ENCODE results near the gene SCGB2B2.

The SCGB2B2 gene

DNA sequence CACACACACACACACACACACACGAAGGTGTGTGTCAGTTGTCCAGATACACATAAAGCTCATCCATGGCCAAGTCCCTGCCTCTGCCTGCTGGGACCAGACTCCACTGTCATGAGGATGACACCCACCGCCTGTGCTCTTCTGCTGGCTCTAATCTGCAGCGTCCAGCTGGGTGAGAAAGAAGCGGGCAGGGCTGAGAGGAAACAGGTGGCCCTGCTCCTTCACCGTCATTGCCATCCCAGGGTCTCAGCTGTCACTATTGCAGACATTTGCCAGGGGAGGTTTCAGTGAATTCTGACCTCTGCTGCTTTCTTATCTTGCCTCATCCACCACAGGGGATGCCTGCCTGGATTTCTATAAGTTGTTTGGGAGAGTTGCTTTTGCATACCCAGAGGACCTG is 31.4 kb downstream of the SCGB2B2 start:
- TF ChIP-seq, protein P1, sequence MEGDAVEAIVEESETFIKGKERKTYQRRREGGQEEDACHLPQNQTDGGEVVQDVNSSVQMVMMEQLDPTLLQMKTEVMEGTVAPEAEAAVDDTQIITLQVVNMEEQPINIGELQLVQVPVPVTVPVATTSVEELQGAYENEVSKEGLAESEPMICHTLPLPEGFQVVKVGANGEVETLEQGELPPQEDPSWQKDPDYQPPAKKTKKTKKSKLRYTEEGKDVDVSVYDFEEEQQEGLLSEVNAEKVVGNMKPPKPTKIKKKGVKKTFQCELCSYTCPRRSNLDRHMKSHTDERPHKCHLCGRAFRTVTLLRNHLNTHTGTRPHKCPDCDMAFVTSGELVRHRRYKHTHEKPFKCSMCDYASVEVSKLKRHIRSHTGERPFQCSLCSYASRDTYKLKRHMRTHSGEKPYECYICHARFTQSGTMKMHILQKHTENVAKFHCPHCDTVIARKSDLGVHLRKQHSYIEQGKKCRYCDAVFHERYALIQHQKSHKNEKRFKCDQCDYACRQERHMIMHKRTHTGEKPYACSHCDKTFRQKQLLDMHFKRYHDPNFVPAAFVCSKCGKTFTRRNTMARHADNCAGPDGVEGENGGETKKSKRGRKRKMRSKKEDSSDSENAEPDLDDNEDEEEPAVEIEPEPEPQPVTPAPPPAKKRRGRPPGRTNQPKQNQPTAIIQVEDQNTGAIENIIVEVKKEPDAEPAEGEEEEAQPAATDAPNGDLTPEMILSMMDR (IDR thresholded peaks at IDR 0.05; ENCODE audit: low read depth, low read length): no peak
- DNase-seq (ENCODE audit: extremely low read depth, low read depth): no peak

DNA sequence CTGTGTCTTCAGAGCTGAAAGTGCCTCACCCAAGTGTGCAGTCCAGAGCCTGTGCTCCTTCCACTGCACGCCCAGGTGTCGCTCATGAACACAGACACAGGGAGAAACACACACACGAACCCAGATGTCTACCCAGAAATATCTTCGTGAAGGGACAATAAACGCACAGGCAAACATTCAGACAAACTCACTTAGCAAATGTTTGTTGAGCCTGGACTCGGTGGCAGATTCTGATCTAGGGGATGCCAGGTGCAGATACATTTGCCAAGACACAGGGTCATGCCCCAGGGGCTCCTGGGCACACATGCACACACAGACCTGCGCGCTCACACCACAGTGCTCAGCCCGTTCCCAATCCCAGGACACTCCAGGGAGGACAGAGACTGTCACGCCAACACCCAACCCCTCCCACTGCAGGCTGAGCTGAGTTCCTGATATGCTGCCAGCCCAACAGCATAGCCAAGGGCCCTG is 31.9 kb downstream of the SCGB2B2 start:
- no peak for DNase-seq (ENCODE audit: extremely low read depth, low read depth)
- TF ChIP-seq, protein P1 (IDR thresholded peaks at IDR 0.05; ENCODE audit: low read depth, low read length): no peak

- DNase-seq (ENCODE audit: extremely low read depth, low read depth): no peak
- TF ChIP-seq, protein P1 (IDR thresholded peaks at IDR 0.05; ENCODE audit: low read depth, low read length): no peak
These were observed 34.7 kb downstream of the SCGB2B2 start for GRCh38 chr19:34642241-34642640.

- TF ChIP-seq, protein P1 (IDR thresholded peaks at IDR 0.05; ENCODE audit: low read depth, low read length): peak; percentile 76
These were observed 37.4 kb downstream of the SCGB2B2 start for GRCh38 chr19:34639491-34640085.

GRCh38 chr19:34633802-34634201 is 43.2 kb downstream of the SCGB2B2 start:
- no peak for DNase-seq (ENCODE audit: extremely low read depth, low read depth)
- TF ChIP-seq, protein P1 (IDR thresholded peaks at IDR 0.05; ENCODE audit: low read depth, low read length): no peak

More at GRCh38 chr19:34639491-34640085, 37.4 kb downstream of the SCGB2B2 start:
- DNase-seq (ENCODE audit: extremely low read depth, low read depth): peak; percentile 49
